Measurements from ENCODE around the gene LTF. TPM values are rescaled to one million over a fixed set of nuclear protein-coding genes. Genes with fewer than 3 reads are reported as not detected.
"Not testable (repeated sequence)": the region's sequence is repeated elsewhere in the genome, so short reads cannot be mapped to it uniquely, and the experiment has no call there.

LTF gene
- total RNA-seq, 1 donor from 2014 or later: not detected

DNA sequence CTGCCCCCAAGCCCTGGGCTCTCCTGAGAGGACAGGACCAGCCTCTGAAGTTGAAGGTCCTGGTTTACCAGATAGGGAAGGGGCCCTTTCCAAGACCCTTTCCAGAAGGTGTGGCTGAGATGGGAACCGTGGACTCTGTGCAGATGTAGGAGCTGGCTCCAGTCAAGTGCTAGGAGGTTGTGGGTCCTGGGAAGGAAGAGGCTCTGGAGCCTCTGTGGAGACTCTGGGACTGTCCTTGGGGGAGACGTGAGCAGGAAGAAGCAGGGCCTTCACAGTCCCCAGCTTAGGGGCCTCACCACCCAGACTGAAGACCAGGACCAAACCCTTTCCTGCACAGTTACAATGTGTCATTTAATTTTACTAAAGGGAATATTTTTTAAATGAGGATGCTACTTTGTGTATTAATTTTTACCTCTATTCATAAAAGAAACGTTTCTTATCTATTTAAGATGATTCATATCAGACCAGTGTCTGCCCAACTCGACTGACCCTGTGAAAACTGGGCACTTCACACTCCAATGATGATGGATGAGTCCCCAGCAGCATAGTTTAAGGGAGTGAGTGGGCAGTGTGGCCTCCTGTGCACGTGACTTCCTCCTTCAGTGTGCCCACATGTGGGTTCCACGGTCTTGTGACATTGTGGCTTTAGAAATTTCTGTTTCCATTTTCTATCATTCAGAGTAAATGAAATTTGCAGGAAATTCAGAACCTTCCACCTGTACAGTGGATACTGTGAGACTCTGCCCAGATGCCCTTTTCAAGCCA, 68.8 kb downstream of the LTF start:
- Mint-ChIP-seq H3K36me3 (ENCODE audit: unreplicated experiment) (no peaks in the 10 kb centered on the region), H3K27me3 (ENCODE audit: unreplicated experiment) (peaks cover 2% of the 10 kb centered on the region), H3K9me3 (ENCODE audit: unreplicated experiment) (peaks cover 2% of the 10 kb centered on the region), H3K4me3 (ENCODE audit: unreplicated experiment) (no peak overlapping the region), H3K27ac (ENCODE audit: unreplicated experiment) (no peak overlapping the region), H3K4me1 (ENCODE audit: low read depth, unreplicated experiment) (no peaks in the 10 kb centered on the region)
- no peak for DNase-seq
- TF ChIP-seq, protein P1, sequence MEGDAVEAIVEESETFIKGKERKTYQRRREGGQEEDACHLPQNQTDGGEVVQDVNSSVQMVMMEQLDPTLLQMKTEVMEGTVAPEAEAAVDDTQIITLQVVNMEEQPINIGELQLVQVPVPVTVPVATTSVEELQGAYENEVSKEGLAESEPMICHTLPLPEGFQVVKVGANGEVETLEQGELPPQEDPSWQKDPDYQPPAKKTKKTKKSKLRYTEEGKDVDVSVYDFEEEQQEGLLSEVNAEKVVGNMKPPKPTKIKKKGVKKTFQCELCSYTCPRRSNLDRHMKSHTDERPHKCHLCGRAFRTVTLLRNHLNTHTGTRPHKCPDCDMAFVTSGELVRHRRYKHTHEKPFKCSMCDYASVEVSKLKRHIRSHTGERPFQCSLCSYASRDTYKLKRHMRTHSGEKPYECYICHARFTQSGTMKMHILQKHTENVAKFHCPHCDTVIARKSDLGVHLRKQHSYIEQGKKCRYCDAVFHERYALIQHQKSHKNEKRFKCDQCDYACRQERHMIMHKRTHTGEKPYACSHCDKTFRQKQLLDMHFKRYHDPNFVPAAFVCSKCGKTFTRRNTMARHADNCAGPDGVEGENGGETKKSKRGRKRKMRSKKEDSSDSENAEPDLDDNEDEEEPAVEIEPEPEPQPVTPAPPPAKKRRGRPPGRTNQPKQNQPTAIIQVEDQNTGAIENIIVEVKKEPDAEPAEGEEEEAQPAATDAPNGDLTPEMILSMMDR (IDR thresholded peaks at IDR 0.05; ENCODE audit: partially characterized antibody, unreplicated experiment): no peak

DNA sequence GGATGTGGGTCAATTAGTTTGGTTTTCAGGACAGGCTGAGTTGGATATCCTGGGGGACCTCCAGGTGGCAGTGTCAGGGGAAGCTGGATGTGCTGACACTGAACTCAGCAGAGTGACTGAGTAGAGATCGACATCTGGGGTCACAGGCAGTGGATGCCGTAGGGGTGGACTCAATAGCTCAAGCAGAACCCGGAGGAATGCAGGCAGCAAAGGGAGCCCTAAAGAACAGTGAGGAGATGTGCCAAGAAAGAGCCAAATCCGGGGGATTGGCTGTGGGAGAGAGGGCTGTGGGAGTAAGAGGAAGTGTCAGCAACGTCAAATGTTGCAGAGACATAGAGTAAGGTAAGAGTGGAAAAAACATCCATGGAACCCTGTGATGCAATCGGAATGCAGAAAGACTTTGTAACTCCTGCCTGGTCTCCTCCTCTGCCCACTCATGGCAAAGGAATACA, 69.5 kb downstream of the LTF start:
- TF ChIP-seq, protein P1 (IDR thresholded peaks at IDR 0.05; ENCODE audit: partially characterized antibody, unreplicated experiment): no peak
- Mint-ChIP-seq H3K4me3 (ENCODE audit: unreplicated experiment) (no peak overlapping the region), H3K9me3 (ENCODE audit: unreplicated experiment) (peaks cover 2% of the 10 kb centered on the region), H3K36me3 (ENCODE audit: unreplicated experiment) (no peaks in the 10 kb centered on the region), H3K4me1 (ENCODE audit: low read depth, unreplicated experiment) (no peaks in the 10 kb centered on the region), H3K27me3 (ENCODE audit: unreplicated experiment) (peaks cover 2% of the 10 kb centered on the region), H3K27ac (ENCODE audit: unreplicated experiment) (no peak overlapping the region)
- DNase-seq: no peak

DNA sequence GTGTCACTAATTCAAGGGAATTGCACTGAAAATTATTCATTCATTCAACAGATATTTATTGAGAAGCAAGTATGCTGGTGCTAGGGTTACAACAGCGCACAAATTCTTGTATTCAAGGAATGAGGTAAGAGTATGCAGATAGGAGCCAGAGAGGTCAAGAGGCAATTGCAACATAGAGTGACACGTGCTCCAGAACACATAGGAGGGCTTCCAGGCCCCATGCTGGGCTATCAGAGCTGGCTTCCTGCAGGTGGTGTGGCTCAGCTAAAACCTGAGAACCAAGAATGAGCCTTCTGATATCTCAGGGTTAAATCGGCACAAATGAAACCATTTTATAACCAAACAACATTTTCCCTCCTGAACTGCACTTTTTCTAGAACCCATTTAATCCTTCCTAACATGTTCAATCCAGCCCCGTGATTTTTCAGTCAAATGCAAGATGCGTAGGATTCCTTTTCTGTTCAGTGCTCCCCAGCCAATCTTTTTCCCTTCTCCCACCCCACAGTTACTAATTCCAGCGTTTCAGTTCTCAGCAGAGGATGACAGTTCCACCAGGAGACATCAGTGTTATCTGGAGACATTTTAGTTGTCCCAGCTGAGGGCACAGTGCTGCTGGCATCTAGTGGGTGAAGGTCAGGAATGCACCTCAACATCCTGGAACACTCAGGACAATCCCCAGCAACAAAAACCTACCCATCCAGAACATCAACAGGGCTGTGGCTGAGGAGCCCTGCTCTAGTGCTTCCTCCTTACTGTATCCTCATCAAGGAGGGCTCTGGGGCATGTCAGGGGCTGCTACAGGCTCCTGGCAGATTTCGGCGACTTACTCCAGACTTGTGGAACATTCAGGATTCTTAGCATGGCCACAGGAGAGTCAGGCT, 70.9 kb downstream of the LTF start:
- no peak for DNase-seq
- Mint-ChIP-seq H3K4me3 (ENCODE audit: unreplicated experiment) (no peak overlapping the region), H3K36me3 (ENCODE audit: unreplicated experiment) (no peaks in the 10 kb centered on the region), H3K9me3 (ENCODE audit: unreplicated experiment) (peaks cover 2% of the 10 kb centered on the region), H3K27me3 (ENCODE audit: unreplicated experiment) (peaks cover 2% of the 10 kb centered on the region), H3K4me1 (ENCODE audit: low read depth, unreplicated experiment) (no peaks in the 10 kb centered on the region), H3K27ac (ENCODE audit: unreplicated experiment) (no peak overlapping the region)
- TF ChIP-seq, protein P1 (IDR thresholded peaks at IDR 0.05; ENCODE audit: partially characterized antibody, unreplicated experiment): no peak

DNA sequence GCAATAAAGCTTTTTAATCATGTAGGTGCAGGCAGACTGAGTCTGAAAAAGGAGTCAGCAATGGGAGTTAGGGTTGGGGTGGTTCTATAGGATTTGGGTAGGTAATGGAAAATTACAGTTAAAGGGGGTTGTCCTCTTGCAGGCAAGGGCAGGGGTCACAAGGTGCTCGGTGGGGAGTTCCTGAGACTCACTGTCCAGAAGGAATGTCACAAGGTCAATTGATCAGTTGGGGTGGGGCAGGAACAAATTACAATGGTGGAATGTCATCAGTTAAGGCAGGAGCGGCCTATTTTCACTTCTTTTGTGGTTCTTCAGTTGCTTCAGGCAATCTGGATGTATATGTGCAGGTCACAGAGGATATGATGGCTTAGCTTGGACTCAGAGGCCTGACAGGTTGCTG, 71.7 kb downstream of the LTF start:
- H3K27ac Mint-ChIP-seq (ENCODE audit: unreplicated experiment): no peak overlapping the region
- H3K9me3 Mint-ChIP-seq (ENCODE audit: unreplicated experiment): peaks cover 2% of the 10 kb centered on the region
- DNase-seq: no peak
- H3K4me3 Mint-ChIP-seq (ENCODE audit: unreplicated experiment): no peak overlapping the region
- H3K27me3 Mint-ChIP-seq (ENCODE audit: unreplicated experiment): peaks cover 2% of the 10 kb centered on the region
- TF ChIP-seq, protein P1 (IDR thresholded peaks at IDR 0.05; ENCODE audit: partially characterized antibody, unreplicated experiment): no peak
- no peaks in the 10 kb centered on the region for H3K36me3 Mint-ChIP-seq (ENCODE audit: unreplicated experiment)
- H3K4me1 Mint-ChIP-seq (ENCODE audit: low read depth, unreplicated experiment): no peaks in the 10 kb centered on the region

DNA sequence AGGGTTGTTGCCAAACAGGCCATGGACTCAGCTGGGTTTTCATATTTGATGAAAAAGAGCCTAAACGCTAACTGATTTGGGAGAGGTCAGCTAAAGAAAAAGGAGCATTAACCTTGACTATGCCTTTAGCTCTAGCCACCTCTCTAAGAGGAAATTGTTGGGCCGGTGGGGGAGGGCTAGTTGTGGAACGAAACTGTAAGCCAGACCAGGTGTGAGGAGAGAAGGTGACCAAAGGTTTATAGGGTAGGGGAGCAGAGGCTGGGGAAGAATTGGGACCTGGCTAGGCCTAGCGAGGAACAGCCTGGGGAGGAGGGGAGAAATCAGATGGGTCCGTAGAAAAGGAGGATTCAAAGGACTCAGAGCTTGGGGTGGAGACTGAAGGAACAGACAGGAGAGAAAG, 73.2 kb downstream of the LTF start:
- not testable (repeated sequence) for DNase-seq; H3K27me3 Mint-ChIP-seq (ENCODE audit: unreplicated experiment); H3K27ac Mint-ChIP-seq (ENCODE audit: unreplicated experiment); H3K4me3 Mint-ChIP-seq (ENCODE audit: unreplicated experiment); H3K36me3 Mint-ChIP-seq (ENCODE audit: unreplicated experiment); H3K9me3 Mint-ChIP-seq (ENCODE audit: unreplicated experiment); H3K4me1 Mint-ChIP-seq (ENCODE audit: low read depth, unreplicated experiment)

All from glutamatergic neuron (in vitro differentiated cells).